ENCODE data around the gene DTX3L.

DTX3L gene

DNA sequence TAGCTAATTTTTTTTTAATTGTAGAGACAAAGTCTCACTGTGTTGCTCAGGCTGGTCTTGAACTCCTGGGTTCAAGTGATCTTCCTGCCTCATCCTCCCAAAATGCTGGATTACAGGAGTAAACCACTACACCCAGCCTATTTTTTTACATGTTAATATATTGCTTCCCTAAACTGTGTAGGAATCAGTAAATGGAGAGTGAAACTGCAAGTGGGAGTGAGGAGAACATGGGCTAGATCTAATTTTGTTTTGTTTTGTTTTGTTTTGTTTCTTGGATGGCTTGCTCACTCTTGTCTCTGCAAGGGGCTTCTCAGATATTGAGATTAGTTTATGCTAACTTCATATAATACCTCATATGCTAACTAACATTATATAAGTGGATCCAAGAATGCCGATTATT is 44.8 kb downstream of the DTX3L start:
- no peak for DNase-seq

DNA sequence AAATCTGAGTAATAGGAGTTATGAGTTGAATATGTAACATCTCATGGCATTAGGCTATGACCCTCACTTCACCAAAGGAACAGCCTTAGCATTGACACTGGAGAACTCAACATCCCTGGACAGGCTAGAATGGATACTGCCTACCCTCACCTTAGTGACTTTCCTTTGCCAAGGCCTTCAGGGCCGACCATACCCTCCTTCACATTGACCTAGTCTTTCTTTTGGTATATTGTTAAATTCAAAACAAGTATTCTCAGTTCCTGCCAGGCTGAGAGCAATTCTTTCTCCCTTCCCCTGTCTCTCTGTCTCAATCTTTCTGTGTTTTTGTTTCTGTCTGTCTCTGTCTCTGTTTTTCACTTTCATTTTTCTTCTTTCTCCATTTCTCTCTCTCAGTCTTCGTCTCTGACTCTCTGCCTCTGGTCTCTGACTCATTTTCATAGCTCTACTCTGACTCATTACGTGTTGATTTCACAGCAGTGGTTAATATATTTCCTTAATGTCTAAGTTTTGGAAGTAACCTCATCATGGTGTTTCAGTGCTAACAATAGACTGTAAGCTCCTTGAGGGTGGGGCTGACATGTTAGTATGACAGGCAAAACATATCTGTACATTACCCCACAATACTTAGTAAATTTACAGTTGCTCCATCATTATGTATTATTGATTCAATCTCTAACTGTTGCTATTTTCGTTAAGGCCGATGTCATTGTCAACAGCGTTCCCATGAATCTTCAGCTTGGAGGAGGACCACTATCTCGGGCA is 45.8 kb downstream of the DTX3L start:
- DNase-seq: peak; percentile 94

DNA sequence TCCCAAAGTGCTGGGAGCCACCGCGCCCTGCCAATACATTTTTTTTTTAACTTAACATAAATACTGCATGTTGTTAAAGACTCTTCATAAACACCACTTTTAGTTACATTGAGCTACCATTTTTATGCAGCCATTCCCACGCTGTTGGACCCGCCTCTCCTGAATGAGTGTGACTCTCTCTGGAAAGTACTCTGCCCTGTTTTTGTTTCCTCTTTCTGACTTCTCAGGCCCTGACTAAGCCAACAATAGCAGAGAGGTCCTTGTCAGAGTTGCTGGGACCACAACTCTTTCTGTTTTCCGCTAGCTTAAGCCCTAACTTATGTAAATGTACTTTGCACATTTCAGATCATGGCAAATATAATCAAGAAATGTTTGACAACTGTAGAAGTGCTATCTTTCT is 48.6 kb downstream of the DTX3L start:
- no peak for DNase-seq

DNA sequence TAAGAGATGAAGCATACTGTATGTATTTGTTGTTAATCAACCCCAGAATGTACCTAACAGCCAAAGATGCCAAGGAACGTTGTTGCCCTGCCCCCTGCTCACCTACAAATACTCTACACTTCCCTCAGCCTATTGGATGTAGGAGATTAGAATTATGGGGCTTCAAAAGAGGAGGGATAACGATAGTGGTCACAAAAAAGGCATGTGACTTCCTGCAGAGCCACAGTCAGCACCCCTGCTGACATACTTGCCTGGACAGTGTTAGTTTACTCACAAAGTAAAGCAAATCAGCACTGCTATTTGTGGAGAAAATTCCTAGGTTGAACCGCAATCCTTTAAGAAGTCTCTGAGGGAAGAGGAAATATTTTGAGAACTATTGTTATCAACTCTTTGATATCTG is 51.2 kb downstream of the DTX3L start:
- no peak for DNase-seq

DNA sequence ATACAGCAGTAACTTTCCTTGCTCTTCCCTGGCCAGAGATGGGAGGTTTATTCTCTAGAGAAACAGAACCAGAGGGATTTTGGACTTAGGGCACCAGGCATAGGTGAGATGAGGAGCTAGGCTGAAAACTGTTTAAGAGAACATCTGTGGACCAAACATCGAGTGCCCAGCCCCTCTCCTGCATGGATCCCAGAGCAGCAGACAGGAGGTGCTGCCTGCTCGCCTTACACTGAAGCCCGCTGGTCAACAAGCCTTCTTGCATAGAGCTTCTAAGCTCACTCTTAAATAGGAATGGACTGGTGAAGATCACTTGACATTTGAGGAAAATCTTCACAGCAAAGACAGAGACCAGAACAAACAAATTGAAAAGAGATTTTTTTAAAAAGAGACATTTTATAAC is 54.5 kb downstream of the DTX3L start:
- DNase-seq: no peak

DNA sequence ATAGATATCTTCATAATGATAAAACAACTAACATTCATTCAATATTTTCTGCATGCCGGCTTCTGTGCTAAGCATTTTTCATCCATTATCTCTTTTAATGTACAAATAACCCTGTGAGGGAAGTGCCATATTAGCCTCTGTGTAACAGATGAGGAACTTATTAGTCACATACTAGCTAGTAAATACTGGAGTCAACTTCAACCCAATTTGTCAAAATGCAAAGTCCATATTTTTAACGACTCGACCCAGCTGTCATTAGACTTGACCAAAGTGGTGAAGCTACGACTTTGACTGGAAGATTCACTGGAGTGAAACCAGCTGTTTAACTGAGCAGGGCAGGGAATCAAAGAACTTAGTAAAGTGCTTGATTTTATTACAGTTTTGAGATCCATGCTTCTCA is 54.9 kb downstream of the DTX3L start:
- no peak for DNase-seq

DNA sequence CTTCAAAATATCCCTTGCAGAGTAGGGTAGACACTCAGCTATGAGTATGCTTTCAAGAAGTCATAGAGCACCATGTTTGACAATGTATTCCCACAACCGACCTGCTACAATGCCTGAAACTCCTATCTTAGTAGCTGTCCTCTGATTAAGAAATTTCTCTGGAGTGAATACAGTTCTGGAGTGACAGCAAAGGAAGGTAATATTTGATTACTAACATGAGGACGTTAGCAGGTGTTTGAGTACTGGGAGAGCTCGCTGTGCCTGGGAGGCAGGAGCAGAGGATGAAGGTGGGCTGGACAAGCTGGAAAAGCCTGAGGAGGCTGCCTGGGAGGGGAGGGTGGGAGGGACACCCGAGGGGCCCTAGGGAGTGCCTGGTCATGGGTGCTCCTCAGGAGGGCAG is 56.3 kb downstream of the DTX3L start:
- no peak for DNase-seq

DNA sequence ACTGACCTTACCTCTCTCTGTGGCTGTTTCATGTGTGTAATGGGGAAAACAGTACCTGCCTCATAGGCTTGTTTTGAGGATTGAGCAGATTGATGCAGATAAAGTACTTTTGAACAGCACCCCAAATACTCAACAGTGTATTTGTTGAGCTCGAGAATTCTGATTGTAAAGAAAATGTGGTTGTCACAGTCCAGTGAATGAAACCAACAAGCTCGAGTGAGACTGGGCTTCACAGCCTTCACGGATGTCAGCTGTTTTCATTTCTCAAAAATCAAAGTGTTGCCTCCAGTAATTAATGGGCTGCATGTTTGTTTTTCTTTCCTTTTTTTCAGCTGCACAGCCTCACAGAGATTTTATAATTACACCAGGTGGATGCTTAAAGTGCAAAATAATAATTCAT is 57.0 kb downstream of the DTX3L start:
- DNase-seq: no peak

DNA sequence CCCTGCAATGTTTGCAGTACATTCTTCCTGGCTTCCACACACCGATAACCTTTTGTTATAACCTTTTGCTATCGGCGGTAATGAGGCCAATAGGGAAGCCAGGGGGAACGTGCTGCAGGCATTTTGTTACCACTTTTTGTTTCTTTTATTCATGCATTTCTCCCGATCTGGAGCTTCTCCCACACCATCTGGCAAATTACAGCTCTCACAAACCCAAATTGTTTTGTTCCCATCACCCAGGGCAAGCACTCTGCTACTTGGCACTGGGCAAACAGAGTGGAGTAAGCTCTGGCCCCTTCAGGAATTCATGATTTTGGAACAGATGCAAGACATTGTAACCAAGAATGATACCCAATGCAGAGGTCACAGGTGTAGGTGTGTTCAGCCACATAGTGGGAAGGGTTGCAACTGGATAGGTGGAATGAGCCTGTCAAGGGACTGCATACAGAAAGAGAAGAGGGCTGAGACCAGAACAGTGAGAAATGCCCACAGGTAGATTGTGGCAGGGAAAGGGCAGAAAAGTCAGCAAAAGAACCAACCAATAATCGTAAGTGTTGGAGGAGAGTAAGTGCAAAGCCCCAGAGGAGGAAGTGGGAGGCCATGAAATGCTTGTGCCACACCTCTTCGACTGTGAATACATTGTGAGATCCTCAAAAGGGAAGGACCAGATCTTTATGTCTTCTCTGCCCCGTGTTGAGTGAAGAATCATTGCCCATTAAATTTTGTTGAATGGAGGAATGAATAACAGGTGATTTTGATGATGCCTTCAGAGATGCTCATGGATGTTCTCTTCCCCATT is 59.1 kb downstream of the DTX3L start:
- DNase-seq: no peak
